T follicular helper cell (primary cell): ENCODE measurements around the gene MGAM2.
"Not testable (repeated sequence)": the region's sequence is repeated elsewhere in the genome, so short reads cannot be mapped to it uniquely, and the experiment has no call there.

Experiments
- DNase-seq: peaks from one replicate; pipeline ENCODE4 v3.0.0-alpha.2; 2020; ENCODE audit warnings: low read depth
- total RNA-seq, 2 experiments: gene quantifications; one replicate each; lab custom pipeline; 2026; lab: John Stamatoyannopoulos, UW

Gene MGAM2
- total RNA-seq: 0 reads per million in 2 experiments

DNA sequence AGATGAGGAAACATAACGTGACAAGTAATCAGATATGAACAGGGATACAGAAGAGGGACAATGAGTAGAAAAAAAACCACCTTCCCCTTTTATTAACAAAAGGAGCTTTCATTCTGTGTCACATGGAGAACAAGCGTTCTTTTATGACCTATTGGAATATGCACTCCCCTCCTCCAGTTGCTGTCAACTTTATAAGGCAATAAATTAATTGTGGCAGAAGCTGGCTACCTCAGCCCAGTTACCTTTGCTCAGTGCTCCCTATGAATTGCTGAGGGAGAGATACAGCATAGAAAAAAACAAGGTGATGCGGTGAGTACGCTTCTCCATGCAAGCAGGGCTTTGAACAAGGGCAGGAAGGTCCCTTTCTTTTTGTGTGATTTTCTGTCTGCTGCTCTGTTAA, at the start of gene MGAM2:
TSS of gene MGAM2 (plus strand) at position 220 of the 400 bp plus-strand sequence. CDS start 5,156 bp downstream, outside the sequence.
- DNase-seq: no peak

DNA sequence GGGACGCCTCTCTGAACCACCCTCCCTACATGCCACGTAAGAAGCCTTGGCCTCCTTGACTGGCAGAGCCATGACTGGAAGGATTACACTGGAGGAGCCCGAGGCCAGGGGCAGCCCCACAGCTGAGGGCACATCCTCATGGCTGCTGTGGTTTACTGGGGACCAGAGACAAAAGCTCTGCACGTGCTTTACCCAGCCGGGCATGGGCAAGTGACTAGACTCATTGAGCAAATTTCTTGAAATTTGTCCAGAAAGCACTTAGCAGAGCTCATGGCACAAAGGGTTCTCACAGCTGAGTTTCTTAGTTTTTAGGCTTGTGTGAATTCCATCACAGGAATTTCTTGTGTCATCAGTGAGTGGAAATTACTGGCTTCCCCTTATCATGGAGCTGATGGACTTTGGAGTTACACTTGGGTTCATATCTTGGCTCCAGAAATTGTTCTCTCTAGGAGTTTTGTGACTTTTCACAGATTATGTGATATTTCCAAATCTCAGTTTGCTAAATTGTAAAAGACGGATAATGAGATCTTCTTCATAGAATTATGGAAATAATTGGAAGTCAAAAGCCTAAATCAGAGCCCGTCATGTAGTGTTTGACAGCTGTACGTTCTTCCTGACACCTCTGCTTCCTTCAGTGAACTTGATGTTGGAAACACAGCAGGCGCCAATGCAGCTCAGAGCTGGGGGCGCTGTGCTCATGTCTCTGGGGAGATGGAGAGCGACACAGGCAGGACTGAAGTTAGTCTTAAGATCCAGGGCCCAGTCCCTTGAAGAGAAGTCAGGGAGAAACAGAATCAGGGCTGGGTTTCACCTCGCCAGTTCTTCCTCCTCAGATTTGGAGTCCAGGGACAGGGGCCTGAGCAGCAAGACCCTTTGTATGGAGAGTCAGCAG, 47.7 kb upstream of the MGAM2 start:
- DNase-seq: no peak

DNA sequence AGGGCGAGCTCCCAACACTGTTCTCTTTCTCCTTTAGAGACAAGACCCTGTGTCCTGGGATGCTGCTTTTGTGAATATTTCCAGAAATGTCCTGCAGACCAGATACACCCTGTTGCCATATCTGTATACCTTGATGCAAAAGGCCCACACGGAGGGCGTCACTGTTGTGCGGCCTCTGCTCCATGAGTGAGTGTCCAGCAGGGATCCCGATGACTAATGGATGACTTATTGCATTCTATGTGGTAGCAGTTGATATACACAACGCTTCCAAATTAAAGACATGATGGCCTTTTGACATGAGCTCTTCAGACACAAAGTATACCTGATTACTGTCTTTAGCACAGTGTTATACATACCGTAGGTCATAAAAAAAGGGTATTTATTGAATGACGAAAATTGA, 45.0 kb upstream of the MGAM2 start:
- no peak for DNase-seq

DNA sequence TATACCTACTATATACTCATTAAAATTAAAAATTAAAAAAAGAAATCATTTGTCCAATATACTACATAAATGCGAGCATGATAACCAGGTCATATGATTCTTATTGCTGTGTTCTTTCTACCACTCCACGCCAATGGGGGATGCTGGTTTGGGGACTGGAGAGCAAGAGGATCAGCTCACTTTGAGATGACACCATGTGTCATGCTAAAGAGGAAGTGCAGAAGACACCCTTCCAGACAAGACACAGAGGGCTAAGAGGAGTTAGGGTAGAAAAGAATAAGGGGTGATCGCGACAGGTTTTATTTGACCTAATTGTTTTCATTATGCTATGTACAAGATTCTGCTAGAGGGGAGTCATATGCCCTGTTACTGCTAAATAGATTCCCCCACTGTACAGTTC, 33.8 kb upstream of the MGAM2 start:
- no peak for DNase-seq

DNA sequence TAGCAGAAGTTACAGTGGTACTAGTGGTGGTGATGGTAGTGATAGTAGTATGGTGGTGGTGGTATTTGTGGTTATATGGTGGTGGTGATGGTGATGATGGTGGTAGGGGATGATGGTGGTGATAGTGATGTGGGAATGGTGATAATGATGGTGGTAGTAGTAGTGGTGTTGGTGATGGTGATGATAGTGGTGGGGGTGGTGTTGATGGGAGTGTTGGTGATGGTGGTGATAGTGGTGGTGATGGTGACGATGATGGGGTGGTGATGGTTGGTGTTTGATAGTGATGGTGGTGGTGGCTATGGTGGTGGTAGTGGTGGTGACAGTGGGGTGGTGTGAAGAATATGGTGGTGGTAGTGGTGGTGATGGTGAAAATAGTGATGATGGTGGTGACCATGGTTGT, 27.9 kb upstream of the MGAM2 start:
- no peak for DNase-seq

DNA sequence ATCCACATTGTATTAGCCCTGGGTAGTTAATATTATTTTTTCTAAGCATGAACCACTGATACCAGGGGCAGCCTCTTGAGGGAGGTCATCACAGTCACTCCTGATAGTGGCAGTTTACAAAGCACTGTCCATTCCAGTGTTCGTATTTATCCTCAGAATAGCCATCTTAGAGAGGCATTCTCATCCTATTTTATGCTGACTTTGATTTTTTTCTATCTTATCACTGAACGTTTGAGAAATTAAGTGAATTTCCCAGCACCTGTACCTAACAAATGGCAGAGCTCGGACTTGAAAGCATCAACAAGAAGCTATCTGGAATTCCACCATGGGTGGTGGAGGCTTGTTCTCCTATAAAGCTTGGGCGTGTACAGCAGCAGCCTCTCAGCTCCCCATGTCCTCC, 26.1 kb upstream of the MGAM2 start:
- no peak for DNase-seq

DNA sequence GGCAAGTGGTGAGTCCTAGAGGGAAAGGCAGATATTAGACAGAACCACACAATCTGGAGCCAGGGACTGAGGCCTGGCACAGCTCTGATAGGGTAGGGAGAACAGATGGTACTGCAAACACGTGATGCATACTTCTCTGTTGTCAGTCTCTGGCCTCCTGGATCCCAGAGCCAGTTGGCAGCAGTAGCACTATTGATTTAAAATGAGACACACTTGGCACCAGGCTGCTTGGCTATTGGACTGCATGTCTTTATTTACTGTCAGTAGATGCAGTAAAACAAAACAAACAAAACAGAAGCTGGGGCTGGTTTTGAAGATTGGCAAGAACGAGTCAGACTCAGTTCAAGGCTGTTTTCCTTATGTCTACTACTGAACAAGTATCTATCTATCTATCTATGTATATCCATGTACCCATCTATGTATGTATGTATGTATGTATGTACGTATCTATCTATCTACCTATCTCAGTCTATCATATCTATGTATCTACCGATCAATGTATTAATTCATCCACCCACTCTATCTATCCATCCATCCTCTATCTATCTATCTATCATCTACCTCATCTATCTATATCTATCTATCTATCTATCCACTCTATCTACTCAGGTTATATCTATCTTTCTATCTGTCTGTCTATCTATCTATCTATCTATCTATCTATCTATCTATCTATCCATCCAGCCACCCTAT, 23.4 kb upstream of the MGAM2 start:
- DNase-seq: no peak

DNA sequence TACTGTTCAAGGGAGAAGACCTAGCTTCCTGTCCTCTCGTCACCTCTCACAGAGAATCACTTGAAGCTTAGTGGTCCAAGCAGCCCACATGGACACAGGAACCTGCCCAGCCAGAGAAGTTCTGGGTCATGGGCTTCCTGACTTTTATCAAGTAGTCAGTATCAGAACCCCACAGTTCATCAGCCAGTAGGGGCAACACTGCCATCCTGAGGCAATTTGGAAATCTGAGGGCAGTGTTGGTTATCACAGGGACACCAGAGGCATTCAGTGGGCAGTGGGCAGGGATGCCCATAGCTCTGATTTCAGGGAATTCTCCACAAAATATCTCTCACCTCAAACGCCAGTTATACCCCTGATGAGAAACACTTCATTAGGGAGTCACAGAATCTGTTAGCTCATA, 22.5 kb upstream of the MGAM2 start:
- DNase-seq: no peak

DNA sequence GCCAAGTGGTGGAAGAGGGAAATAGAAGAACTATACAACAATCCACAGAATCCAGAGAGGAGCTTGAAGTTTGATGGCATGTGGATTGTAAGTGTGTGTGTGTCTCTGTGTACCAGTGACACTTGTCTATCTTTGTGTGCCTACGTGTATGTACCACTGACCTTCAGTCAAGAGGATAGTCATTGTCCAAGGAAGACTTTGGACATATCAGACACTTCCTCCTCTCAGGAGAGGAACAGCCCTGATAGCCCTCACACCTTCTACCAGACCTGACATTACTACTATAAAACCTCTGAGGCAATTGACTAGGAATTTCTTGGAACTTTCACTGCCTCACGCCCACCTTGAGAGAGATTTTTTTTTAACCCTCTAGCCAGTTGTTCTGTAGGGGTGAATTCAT, 19.6 kb upstream of the MGAM2 start:
- no peak for DNase-seq

DNA sequence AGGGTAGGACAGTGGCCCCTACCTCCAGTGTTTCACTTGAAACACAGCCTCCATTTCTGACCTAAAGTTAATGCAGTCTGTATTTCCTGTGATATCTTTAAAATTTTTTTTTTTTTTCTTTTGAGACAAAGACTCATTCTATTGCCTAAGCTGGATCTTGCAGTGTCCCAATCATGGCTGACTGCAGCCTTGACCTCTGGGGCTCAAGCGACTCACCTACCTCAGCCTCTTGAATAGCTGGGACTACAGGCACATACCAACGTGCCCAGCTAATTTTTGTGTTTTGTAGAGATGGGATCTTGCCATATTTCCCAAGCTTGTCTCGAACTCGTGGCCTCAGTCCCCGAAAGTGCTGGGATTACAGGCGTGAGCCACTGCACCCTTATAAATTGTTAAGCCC, 16.7 kb upstream of the MGAM2 start:
- DNase-seq: no peak

DNA sequence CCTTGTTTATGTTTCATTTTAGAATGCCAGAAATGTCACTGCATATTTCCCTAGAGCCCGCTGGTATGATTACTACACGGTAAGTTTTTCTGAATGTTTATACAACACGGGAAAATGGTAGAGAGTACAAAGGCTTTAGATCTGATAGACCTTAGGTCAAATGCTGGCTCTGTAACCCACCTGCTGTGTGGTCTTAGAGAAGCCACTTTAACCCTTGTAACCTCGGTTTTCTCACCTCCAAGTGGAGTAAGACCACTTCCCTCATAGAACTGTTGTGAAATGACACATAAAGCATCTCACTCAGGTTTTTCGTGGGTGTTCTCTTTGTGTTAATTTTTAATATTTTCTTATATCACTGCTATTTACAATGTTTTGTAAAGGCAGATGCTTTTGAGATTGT, 13.9 kb upstream of the MGAM2 start:
- DNase-seq: no peak

DNA sequence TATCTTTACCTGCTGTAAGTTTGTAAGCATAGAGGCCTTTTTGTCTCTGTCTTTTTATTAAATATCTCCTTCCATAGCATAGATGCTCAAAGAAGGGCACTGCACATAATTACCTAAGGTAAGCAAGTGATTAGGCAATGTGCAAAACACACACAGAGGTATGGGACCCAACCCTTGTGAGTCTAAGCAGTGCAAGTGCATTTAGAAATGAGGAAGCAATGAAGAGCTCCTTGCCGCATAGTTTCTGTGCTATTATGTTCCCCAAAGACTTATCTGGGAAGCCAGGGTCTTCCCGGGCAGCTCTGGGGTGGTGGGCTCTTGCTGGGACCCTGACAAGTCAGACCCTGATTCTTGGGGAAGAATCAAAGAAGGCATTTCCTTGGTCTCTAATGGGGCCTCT, 13.5 kb upstream of the MGAM2 start:
- no peak for DNase-seq

DNA sequence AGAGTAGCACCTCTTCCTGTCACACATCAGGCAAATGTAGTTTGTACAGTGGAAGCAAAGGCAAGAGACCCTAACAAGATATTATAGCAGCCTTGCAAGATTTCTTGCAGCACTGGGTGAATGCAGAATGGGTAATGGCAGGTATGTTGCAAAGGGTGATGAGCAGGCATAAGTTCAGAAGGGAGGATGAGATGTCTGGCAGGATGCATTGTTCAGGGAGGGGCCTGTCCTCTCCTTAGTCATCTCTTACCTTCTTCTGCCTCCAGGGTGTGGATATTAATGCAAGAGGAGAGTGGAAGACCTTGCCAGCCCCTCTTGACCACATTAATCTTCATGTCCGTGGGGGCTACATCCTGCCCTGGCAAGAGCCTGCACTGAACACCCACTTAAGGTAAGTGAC, 12.2 kb upstream of the MGAM2 start:
- not testable (repeated sequence) for DNase-seq

DNA sequence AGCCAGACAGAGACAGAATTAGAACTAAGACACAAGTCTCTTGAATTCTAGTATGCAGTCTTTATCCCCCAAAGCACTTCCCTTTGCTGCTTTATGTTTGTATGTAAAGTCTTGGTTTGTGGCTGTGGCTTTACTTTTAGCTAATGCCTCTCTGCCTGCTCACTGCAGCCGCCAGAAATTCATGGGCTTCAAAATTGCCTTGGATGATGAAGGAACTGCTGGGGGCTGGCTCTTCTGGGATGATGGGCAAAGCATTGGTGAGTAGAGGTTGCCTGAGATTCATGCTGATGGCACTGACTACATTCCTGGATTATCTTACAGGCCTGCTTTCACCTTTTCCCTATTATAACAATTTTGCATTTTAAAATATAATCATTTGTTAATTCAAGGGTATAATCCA, 10.9 kb upstream of the MGAM2 start:
- no peak for DNase-seq

DNA sequence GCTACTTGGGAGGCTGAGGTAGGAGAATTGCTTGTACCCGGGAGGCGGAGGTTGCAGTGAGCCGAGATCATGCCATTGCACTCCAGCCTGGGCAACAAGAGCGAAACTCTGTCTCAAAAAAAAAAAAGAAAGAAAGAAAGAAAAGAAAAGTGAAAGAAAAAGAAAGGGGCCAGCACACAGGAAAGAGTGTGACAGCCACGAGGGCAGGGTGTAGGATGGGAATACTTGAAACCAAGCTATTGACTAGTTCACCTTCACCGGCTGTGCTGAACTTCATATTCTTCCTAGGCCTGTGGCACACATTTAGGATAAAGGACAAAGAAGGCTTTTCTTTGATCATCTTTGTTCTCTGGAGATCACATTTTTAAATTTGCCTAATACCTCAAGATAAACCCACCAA, 9.7 kb upstream of the MGAM2 start:
- DNase-seq: not testable (repeated sequence)

DNA sequence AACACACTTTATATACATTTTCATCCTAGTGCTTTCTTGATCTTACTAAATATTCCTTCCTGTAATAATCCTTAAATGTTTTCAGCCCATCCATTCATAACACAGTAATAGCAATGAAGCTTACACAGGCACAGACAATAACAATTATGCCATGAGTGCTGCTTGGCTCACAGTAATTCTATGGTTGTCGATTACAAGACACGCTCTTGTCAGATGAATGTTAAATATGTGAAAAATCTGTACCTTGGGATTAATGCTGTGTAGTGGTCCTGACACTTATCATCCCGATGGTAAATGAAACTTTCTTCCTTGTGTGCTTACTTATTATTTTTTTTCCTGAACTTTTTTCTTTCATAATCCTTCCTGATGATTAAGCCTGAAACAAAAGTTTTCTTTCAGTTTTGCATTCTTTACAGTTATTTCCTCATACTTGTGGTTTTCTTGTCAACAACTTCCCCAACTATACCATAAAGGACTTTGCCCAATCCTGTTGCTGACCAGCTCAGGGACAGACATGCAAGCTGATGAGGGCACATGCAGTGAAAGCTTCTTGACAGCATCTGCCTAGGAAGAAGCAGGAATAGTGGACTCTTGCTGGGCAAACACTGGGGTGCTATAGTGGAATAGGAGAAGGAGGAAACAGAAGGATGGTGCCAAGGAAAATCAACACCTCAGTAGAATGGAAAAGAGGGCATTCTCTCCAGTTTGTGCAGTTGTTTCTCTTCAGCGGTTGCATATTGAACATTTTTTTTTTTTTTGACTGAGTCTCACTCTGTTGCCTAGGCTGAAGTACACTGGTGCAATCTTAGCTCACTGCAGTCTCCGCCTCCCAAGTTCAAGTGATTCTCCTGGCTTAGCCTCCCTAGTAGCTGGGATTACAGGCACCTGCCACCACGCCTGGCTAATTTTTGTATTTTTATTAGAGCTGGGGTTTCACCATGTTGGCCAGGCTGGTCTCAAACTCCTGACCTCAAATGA, 6.7 kb upstream of the MGAM2 start:
- DNase-seq: no peak

DNA sequence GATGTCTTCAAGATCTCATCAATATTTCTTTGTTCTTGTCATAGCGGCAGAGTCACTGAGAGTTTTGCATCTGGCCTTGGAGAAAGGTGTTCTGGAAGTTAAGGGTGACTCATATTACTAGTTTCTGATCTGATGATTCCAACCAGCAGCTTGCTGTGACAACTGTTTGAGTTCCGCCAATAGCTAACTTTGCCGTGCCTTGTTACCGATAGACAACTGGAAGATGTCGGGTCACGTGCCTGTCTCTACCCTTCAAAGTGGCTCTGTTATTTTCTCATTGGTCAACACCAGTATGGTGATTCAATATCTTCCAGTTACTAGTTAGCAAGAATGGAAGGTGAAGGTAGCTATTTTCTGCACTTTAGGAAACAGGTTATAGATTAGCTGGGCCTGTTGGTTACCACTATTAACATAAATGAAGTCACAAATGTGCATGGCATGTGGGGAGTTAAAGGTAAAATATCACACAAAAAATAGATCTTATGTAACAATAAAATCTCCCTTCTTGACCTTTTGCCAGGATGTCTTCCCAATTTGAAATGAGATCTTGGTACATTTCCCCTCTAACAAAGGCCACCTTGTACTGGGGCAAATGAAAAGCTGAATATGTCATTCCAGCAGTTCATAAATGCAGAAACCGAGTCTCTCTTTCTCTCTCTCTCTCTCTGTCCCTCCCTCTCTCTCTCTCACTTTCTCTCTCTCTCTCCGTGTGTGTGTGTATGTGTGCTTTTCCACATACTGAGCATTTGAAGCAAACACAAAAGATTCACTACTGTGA, 2.6 kb upstream of the MGAM2 start:
- DNase-seq: no peak

DNA sequence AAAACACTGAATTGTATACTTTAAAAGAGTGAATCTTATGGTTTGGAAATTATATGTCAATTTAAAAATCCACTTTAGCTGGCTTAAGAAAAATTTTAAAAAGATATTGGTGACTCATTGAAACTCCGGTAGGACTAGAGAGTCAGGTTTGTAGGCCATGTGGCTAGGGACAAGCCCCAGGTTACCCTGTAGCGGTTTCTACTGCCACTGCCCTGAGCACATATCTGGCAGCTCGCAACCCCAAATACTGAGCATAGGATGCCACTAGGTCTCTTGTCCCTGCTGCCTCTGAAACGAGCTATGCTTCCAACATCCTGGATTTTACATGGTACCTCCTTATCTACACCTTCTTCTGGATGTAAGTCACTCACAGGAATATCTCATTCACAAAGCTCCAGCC, 1.4 kb upstream of the MGAM2 start:
- no peak for DNase-seq

DNA sequence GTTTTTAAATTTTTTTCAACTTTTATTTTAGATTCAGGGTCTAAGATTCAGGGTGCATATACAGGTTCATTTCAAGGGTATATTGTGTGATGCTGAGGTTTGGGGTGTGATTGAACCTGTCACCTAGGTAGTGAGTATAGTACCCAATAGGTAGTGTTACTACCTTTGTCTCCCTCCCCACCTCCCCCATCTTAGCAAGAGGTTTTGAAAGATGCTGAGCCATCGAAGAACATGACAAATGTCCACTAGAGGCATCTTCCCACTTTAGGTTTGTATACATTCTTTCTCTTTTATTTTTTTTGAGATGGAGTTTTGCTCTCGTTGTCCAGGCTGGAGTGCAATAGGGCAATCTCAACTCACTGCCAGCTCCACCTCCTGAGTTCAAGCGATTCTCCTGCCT, 880 bp upstream of the MGAM2 start:
- DNase-seq: no peak

DNA sequence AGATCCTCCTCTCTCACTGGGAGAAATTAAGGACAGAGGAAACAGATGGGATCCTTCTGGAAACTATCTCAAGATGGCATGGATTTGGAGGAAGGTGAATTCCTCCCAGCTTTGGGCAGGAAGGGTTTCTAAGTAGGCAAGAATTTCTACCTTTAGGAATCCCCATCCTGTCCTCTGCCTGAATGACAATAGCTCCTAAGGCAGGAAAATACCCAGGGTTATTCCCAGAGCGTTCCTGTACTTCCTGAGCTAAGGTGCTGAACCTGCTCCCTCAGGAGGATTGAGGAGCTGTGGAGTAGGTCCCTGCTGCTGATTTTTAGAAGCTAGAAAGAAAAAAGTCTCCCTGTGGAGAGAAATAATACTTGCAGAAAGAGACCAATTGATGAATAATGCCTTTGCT, 568 bp downstream of the MGAM2 start:
- no peak for DNase-seq

DNA sequence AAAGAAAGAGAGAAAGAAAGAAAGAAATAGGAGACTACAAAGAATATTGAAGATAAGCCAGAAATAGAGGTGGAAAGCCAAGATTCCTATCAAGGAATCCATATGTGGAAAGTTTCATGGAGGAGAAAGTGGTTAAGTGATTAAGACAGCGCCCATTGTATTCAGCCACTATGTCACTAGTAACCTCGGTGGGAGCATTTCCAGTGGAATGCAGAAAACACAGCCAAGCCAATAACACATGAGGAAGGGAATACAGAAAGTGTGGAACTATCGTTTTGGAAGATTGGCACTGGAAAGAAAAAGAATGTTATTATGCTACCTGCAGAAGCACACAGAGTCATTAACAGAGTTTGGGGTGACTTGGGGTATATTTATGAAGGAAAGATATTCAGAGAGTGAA, 2.7 kb downstream of the MGAM2 start:
- DNase-seq: no peak
